B cell (primary cell): ENCODE data around the gene GLOD4.

Source experiments
- EZH2 ChIP-seq: IDR thresholded peaks from 2 replicates; pipeline ENCODE4 v1.6.1; 2012; ENCODE audit warnings: borderline replicate concordance, low read depth, mild to moderate bottlenecking, moderate library complexity, low read length; ENCODE audit not compliant: insufficient read depth, poor library complexity, severe bottlenecking
- TF ChIP-seq, protein P1 (sequence below): fragments of 200-600 bp; IDR thresholded peaks from one replicate; pipeline ENCODE4 v1.8.0; 2022; ENCODE audit warnings: antibody characterized with exemption, mild to moderate bottlenecking

DNA sequence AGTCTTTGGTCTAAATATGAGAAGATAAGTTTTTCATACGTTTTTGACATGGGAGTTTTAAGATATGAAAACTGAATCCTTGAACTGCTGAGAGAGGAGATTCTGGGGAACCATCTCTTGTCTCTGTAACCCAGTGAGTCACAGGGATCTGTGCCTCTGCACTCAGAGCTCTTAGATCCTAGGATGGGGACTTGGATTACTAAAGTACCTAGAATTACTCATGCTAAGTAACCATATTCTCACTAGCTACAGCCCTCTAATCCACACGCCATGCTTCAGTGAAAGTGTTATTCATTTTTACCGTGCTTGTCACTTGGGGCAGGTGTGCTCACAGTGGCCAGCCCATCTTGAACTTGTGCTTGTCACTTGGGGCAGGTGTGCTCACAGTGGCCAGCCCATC lies 2.1 kb upstream of the GLOD4 start:
- TF ChIP-seq, protein P1, sequence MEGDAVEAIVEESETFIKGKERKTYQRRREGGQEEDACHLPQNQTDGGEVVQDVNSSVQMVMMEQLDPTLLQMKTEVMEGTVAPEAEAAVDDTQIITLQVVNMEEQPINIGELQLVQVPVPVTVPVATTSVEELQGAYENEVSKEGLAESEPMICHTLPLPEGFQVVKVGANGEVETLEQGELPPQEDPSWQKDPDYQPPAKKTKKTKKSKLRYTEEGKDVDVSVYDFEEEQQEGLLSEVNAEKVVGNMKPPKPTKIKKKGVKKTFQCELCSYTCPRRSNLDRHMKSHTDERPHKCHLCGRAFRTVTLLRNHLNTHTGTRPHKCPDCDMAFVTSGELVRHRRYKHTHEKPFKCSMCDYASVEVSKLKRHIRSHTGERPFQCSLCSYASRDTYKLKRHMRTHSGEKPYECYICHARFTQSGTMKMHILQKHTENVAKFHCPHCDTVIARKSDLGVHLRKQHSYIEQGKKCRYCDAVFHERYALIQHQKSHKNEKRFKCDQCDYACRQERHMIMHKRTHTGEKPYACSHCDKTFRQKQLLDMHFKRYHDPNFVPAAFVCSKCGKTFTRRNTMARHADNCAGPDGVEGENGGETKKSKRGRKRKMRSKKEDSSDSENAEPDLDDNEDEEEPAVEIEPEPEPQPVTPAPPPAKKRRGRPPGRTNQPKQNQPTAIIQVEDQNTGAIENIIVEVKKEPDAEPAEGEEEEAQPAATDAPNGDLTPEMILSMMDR: no peak
- no peak for TF ChIP-seq EZH2
